ENCODE measurements around the gene MAN1B1.

The MAN1B1 gene

GRCh38 chr9:137128158-137128861, 41.5 kb downstream of the MAN1B1 start:
- Histone ChIP-seq H2BK12ac (ENCODE audit: low read length) (no peak overlapping the region), H3K4me1 (ENCODE audit: control insufficient read depth in 1 of 2, insufficient read depth in 2 of 2, low read length in 2 of 2) (peaks cover 10 to 11% of the 10 kb centered on the region in 2 experiments), H2BK5ac (ENCODE audit: low read depth, low read length, poor library complexity) (no peak overlapping the region), H3K9me3 (ENCODE audit: insufficient read depth, low read depth, low read length) (peaks cover 3% of the 10 kb centered on the region), H4K12ac (ENCODE audit: low read depth, low read length) (peak overlapping the region; percentile 75), H4K8ac (ENCODE audit: low read depth, low read length) (no peak overlapping the region), H3K27ac (ENCODE audit: low read depth, low read length) (no peak overlapping the region), H3K4me2 (ENCODE audit: low read length) (peak overlapping the region; percentile 92), H3K9ac (ENCODE audit: low read length) (no peak overlapping the region), H2BK120ac (ENCODE audit: insufficient read depth, low read length, poor library complexity) (no peak overlapping the region), H2AFZ (ENCODE audit: insufficient read depth, low read length, poor library complexity) (no peak overlapping the region), H2AK5ac (ENCODE audit: low read length) (no peak overlapping the region), H3K18ac (ENCODE audit: low read length) (no peak overlapping the region), H3K36me3 (ENCODE audit: control insufficient read depth in 1 of 2, insufficient read depth in 2 of 2, low read length in 2 of 2) (no peaks in the 10 kb centered on the region), H3K27me3 (ENCODE audit: insufficient read depth, low read length) (no peaks in the 10 kb centered on the region), H3K4me3 (ENCODE audit: low read depth, low read length) (no peak overlapping the region), H3K23ac (ENCODE audit: low read length) (no peak overlapping the region), H3K14ac (ENCODE audit: low read length) (no peak overlapping the region), H3K79me1 (ENCODE audit: low read length) (peaks cover 9% of the 10 kb centered on the region), H3K4ac (ENCODE audit: low read depth, low read length) (no peak overlapping the region), H4K91ac (ENCODE audit: low read depth, low read length) (no peak overlapping the region), H3K79me2 (ENCODE audit: control insufficient read depth, insufficient read depth, low read length, poor library complexity) (peaks cover 11% of the 10 kb centered on the region)
- no peak for DNase-seq
- no CpG with 5 or more reads among the region's 19 CpGs for WGBS (ENCODE audit: extremely low coverage, insufficient coverage, insufficient read length)

GRCh38 chr9:137128862-137129455, 42.2 kb downstream of the MAN1B1 start:
- peak overlapping the region; percentile 89 for H3K14ac ChIP-seq (ENCODE audit: low read length)
- no peak overlapping the region for H3K27ac ChIP-seq (ENCODE audit: low read depth, low read length)
- H3K4me1 ChIP-seq (ENCODE audit: control insufficient read depth in 1 of 2, insufficient read depth in 2 of 2, low read length in 2 of 2), result peaks cover 10 to 11% of the 10 kb centered on the region in 2 experiments
- no peak for DNase-seq
- H2BK12ac ChIP-seq (ENCODE audit: low read length), result no peak overlapping the region
- H3K4ac ChIP-seq (ENCODE audit: low read depth, low read length), result peak overlapping the region; percentile 18
- peaks cover 11% of the 10 kb centered on the region for H3K79me2 ChIP-seq (ENCODE audit: control insufficient read depth, insufficient read depth, low read length, poor library complexity)
- peak overlapping the region; percentile 57 for H2BK120ac ChIP-seq (ENCODE audit: insufficient read depth, low read length, poor library complexity)
- H3K79me1 ChIP-seq (ENCODE audit: low read length), result peaks cover 9% of the 10 kb centered on the region
- H4K8ac ChIP-seq (ENCODE audit: low read depth, low read length), result peak overlapping the region; percentile 94
- H3K9ac ChIP-seq (ENCODE audit: low read length), result peak overlapping the region; percentile 83
- H3K27me3 ChIP-seq (ENCODE audit: insufficient read depth, low read length), result no peaks in the 10 kb centered on the region
- H3K23ac ChIP-seq (ENCODE audit: low read length), result no peak overlapping the region
- peak overlapping the region; percentile 26 for H2AK5ac ChIP-seq (ENCODE audit: low read length)
- peak overlapping the region; percentile 91 for H3K4me3 ChIP-seq (ENCODE audit: low read depth, low read length)
- H3K4me2 ChIP-seq (ENCODE audit: low read length), result peak overlapping the region; percentile 92
- H2BK5ac ChIP-seq (ENCODE audit: low read depth, low read length, poor library complexity), result no peak overlapping the region
- H3K9me3 ChIP-seq (ENCODE audit: insufficient read depth, low read depth, low read length), result peaks cover 3% of the 10 kb centered on the region
- peak overlapping the region; percentile 65 for H4K91ac ChIP-seq (ENCODE audit: low read depth, low read length)
- no peak overlapping the region for H3K18ac ChIP-seq (ENCODE audit: low read length)
- H3K36me3 ChIP-seq (ENCODE audit: control insufficient read depth in 1 of 2, insufficient read depth in 2 of 2, low read length in 2 of 2), result no peaks in the 10 kb centered on the region
- WGBS (ENCODE audit: extremely low coverage, insufficient coverage, insufficient read length), result no CpG with 5 or more reads among the region's 37 CpGs
- H2AFZ ChIP-seq (ENCODE audit: insufficient read depth, low read length, poor library complexity), result peak overlapping the region; percentile 90
- peak overlapping the region; percentile 75 for H4K12ac ChIP-seq (ENCODE audit: low read depth, low read length)

GRCh38 chr9:137129456-137130175, 42.8 kb downstream of the MAN1B1 start:
- peak overlapping the region; percentile 91 for H3K4me3 ChIP-seq (ENCODE audit: low read depth, low read length)
- no peak overlapping the region for H3K27ac ChIP-seq (ENCODE audit: low read depth, low read length)
- H3K9me3 ChIP-seq (ENCODE audit: insufficient read depth, low read depth, low read length), result no peaks in the 10 kb centered on the region
- H3K23ac ChIP-seq (ENCODE audit: low read length), result no peak overlapping the region
- H3K27me3 ChIP-seq (ENCODE audit: insufficient read depth, low read length), result no peaks in the 10 kb centered on the region
- H4K91ac ChIP-seq (ENCODE audit: low read depth, low read length), result peak overlapping the region; percentile 86
- H2AFZ ChIP-seq (ENCODE audit: insufficient read depth, low read length, poor library complexity), result peak overlapping the region; percentile 90
- peak overlapping the region; percentile 97 for H4K12ac ChIP-seq (ENCODE audit: low read depth, low read length)
- peak overlapping the region; percentile 57 for H2BK120ac ChIP-seq (ENCODE audit: insufficient read depth, low read length, poor library complexity)
- H2BK12ac ChIP-seq (ENCODE audit: low read length), result no peak overlapping the region
- H3K79me1 ChIP-seq (ENCODE audit: low read length), result peaks cover 9% of the 10 kb centered on the region
- H2BK5ac ChIP-seq (ENCODE audit: low read depth, low read length, poor library complexity), result peak overlapping the region; percentile 35
- peak; percentile 95 to 96 for DNase-seq
- peak overlapping the region; percentile 82 for H3K18ac ChIP-seq (ENCODE audit: low read length)
- peaks cover 11% of the 10 kb centered on the region for H3K79me2 ChIP-seq (ENCODE audit: control insufficient read depth, insufficient read depth, low read length, poor library complexity)
- H3K9ac ChIP-seq (ENCODE audit: low read length), result peak overlapping the region; percentile 83
- peaks cover 10 to 11% of the 10 kb centered on the region in 2 experiments for H3K4me1 ChIP-seq (ENCODE audit: control insufficient read depth in 1 of 2, insufficient read depth in 2 of 2, low read length in 2 of 2)
- H3K36me3 ChIP-seq (ENCODE audit: control insufficient read depth in 1 of 2, insufficient read depth in 2 of 2, low read length in 2 of 2), result no peaks in the 10 kb centered on the region
- H4K8ac ChIP-seq (ENCODE audit: low read depth, low read length), result peak overlapping the region; percentile 94
- H3K4me2 ChIP-seq (ENCODE audit: low read length), result peak overlapping the region; percentile 92
- WGBS (ENCODE audit: extremely low coverage, insufficient coverage, insufficient read length), result no CpG with 5 or more reads among the region's 86 CpGs
- peak overlapping the region; percentile 69 for H3K4ac ChIP-seq (ENCODE audit: low read depth, low read length)
- H2AK5ac ChIP-seq (ENCODE audit: low read length), result no peak overlapping the region
- H3K14ac ChIP-seq (ENCODE audit: low read length), result peak overlapping the region; percentile 89

GRCh38 chr9:137130176-137130755, 43.5 kb downstream of the MAN1B1 start:
- peak overlapping the region; percentile 97 for H4K12ac ChIP-seq (ENCODE audit: low read depth, low read length)
- H2AK5ac ChIP-seq (ENCODE audit: low read length), result peak overlapping the region; percentile 23
- peak overlapping the region; percentile 92 for H3K4me2 ChIP-seq (ENCODE audit: low read length)
- H3K18ac ChIP-seq (ENCODE audit: low read length), result peak overlapping the region; percentile 82
- H2BK12ac ChIP-seq (ENCODE audit: low read length), result no peak overlapping the region
- H2BK5ac ChIP-seq (ENCODE audit: low read depth, low read length, poor library complexity), result peak overlapping the region; percentile 35
- peak overlapping the region; percentile 86 for H4K91ac ChIP-seq (ENCODE audit: low read depth, low read length)
- H3K79me1 ChIP-seq (ENCODE audit: low read length), result peaks cover 9% of the 10 kb centered on the region
- peak overlapping the region; percentile 90 for H2AFZ ChIP-seq (ENCODE audit: insufficient read depth, low read length, poor library complexity)
- peak overlapping the region; percentile 94 for H4K8ac ChIP-seq (ENCODE audit: low read depth, low read length)
- peaks cover 11% of the 10 kb centered on the region for H3K79me2 ChIP-seq (ENCODE audit: control insufficient read depth, insufficient read depth, low read length, poor library complexity)
- no CpG with 5 or more reads among the region's 58 CpGs for WGBS (ENCODE audit: extremely low coverage, insufficient coverage, insufficient read length)
- peaks cover 10 to 11% of the 10 kb centered on the region in 2 experiments for H3K4me1 ChIP-seq (ENCODE audit: control insufficient read depth in 1 of 2, insufficient read depth in 2 of 2, low read length in 2 of 2)
- H2BK120ac ChIP-seq (ENCODE audit: insufficient read depth, low read length, poor library complexity), result peak overlapping the region; percentile 55
- H3K4ac ChIP-seq (ENCODE audit: low read depth, low read length), result peak overlapping the region; percentile 69
- DNase-seq, result peak in 1 of 2 donors; percentile 14
- no peaks in the 10 kb centered on the region for H3K9me3 ChIP-seq (ENCODE audit: insufficient read depth, low read depth, low read length)
- peak overlapping the region; percentile 88 for H3K14ac ChIP-seq (ENCODE audit: low read length)
- peak overlapping the region; percentile 72 for H3K9ac ChIP-seq (ENCODE audit: low read length)
- no peaks in the 10 kb centered on the region for H3K27me3 ChIP-seq (ENCODE audit: insufficient read depth, low read length)
- H3K23ac ChIP-seq (ENCODE audit: low read length), result no peak overlapping the region
- H3K27ac ChIP-seq (ENCODE audit: low read depth, low read length), result no peak overlapping the region
- H3K4me3 ChIP-seq (ENCODE audit: low read depth, low read length), result peak overlapping the region; percentile 91
- H3K36me3 ChIP-seq (ENCODE audit: control insufficient read depth in 1 of 2, insufficient read depth in 2 of 2, low read length in 2 of 2), result no peaks in the 10 kb centered on the region

All from trophoblast cell (in vitro differentiated cells and primary cell).